Endothelial cell of umbilical vein (primary cell): ENCODE results near the gene CACNG8. TPM values are rescaled to one million over a fixed set of nuclear protein-coding genes. Genes with fewer than 3 reads are reported as not detected.

ENCODE experiments used
- BruUV-seq: library from RNA; stranded (reverse); fragments of 400-500 nt; replicated peaks from 2 replicates; lab custom pipeline; 2021; lab: Mats Ljungman, UMichigan
- CTCF ChIA-PET: fragments of 300-600, 350-600 bp; sonication (Branson Sonifier 250); formaldehyde crosslinking; loops from one replicate; lab custom pipeline; 2021; ENCODE audit warnings: antibody characterized with exemption, inconsistent platforms; lab: Charles Lee
- POLR2A ChIA-PET: fragments of 300-600, 350-600 bp; sonication (Branson Sonifier 250); formaldehyde crosslinking; loops from one replicate; lab custom pipeline; 2021; ENCODE audit warnings: antibody characterized with exemption, inconsistent platforms; lab: Charles Lee
- DNase-seq: peaks from one replicate; pipeline ENCODE4 v3.0.0-alpha.2; 2011; ENCODE audit warnings: low read depth, low spot score
- FAIRE-seq: peaks from 2 replicates; lab custom pipeline; 2011; peaks lifted over from hg19 to GRCh38; lab: Jason Lieb, UNC
- H2AFZ ChIP-seq: 2 replicates; pipeline ENCODE4 v1.6.0; 2012; ENCODE audit warnings: low read depth, low read length, control low read depth, inconsistent platforms
- H3K27ac ChIP-seq: 2 replicates; pipeline ENCODE4 v1.5.1; 2011; ENCODE audit warnings: low read depth, mild to moderate bottlenecking, control low read depth, low read length, moderate library complexity; ENCODE audit not compliant: insufficient read depth
- H3K27me3 ChIP-seq, 2 experiments: 2 replicates each; pipeline versions ENCODE4 v1.6.0 to v1.6.1; 2011; ENCODE audit warnings: low read length in 2 of 2, mixed read lengths in 1 of 2; ENCODE audit not compliant: control insufficient read depth in 2 of 2, insufficient read depth in 2 of 2
- H3K36me3 ChIP-seq, 2 experiments: 2 replicates in 1 of 2; 3 replicates in 1 of 2; pipeline ENCODE4 v1.5.1; 2011; ENCODE audit warnings: low read length in 2 of 2, mild to moderate bottlenecking in 1 of 2, moderate library complexity in 1 of 2; ENCODE audit not compliant: control insufficient read depth in 2 of 2, insufficient read depth in 2 of 2; ENCODE audit errors: extremely low read depth in 1 of 2
- H3K4me1 ChIP-seq: 3 replicates; pipeline ENCODE4 v1.5.1; 2011; ENCODE audit warnings: mild to moderate bottlenecking, low read length; ENCODE audit not compliant: control insufficient read depth, insufficient read depth; ENCODE audit errors: extremely low read depth
- H3K4me2 ChIP-seq: 2 replicates; pipeline ENCODE4 v1.6.1; 2011; ENCODE audit warnings: low read length, control low read depth, mixed read lengths; ENCODE audit not compliant: insufficient read depth
- H3K4me3 ChIP-seq, 3 experiments: fragments of 200-600 bp in 1 of 3; sonication (generic), shearing (Covaris generic) in 1 of 3; replicated peaks in 1 of 3; 2 replicates each; pipeline ENCODE4 v1.5.1; 2011 to 2016; ENCODE audit warnings: control low read depth in 3 of 3, low read length in 3 of 3, mild to moderate bottlenecking in 2 of 3, inconsistent platforms in 1 of 3, low read depth in 1 of 3, moderate library complexity in 1 of 3; ENCODE audit not compliant: insufficient read depth in 1 of 3
- H3K79me2 ChIP-seq: 2 replicates; pipeline ENCODE4 v1.6.0; 2012; ENCODE audit warnings: low read length, inconsistent platforms; ENCODE audit not compliant: control insufficient read depth, insufficient read depth
- H3K9ac ChIP-seq: replicated peaks from 2 replicates; pipeline ENCODE3; 2011; ENCODE audit warnings: low read length, control low read depth; ENCODE audit not compliant: insufficient read depth; ENCODE audit errors: extremely low read depth
- H3K9me1 ChIP-seq: replicated peaks from 3 replicates; pipeline ENCODE4 v1.6.0; 2011; ENCODE audit warnings: mild to moderate bottlenecking, low read length; ENCODE audit not compliant: control insufficient read depth, insufficient read depth; ENCODE audit errors: extremely low read depth
- H3K9me3 ChIP-seq: replicated peaks from 2 replicates; pipeline ENCODE4 v1.5.1; 2012; ENCODE audit warnings: low read length, inconsistent platforms; ENCODE audit not compliant: control insufficient read depth, insufficient read depth
- H4K20me1 ChIP-seq: replicated peaks from 2 replicates; pipeline ENCODE3; 2011; ENCODE audit warnings: mild to moderate bottlenecking, low read length; ENCODE audit not compliant: control insufficient read depth, insufficient read depth; ENCODE audit errors: extremely low read depth
- CTCF ChIP-seq, 2 donors: IDR thresholded peaks; 1 replicate in 1 of 2; 2 replicates in 1 of 2; pipeline ENCODE4 v1.5.1; 2011; ENCODE audit warnings: low read length in 2 of 2, mild to moderate bottlenecking in 2 of 2, moderate library complexity in 2 of 2, control low read depth in 1 of 2, inconsistent platforms in 1 of 2, low read depth in 1 of 2; ENCODE audit not compliant: insufficient read depth in 1 of 2; ENCODE audit errors: extremely low read depth in 1 of 2
- EZH2 ChIP-seq: IDR thresholded peaks from 2 replicates; pipeline ENCODE4 v1.6.1; 2012; ENCODE audit warnings: borderline replicate concordance, low read depth, mild to moderate bottlenecking, moderate library complexity, low read length, inconsistent platforms; ENCODE audit not compliant: severe bottlenecking
- FOS ChIP-seq: IDR thresholded peaks from 2 replicates; pipeline ENCODE4 v1.6.1; 2011; ENCODE audit warnings: mild to moderate bottlenecking, low read length, moderate library complexity, borderline replicate concordance; ENCODE audit not compliant: insufficient read depth
- GATA2 ChIP-seq: IDR thresholded peaks from 2 replicates; pipeline ENCODE4 v1.7.0; 2011; ENCODE audit warnings: low read depth, mild to moderate bottlenecking, moderate library complexity, mixed read lengths, low read length; ENCODE audit not compliant: insufficient read length, insufficient read depth
- JUN ChIP-seq: IDR thresholded peaks from 2 replicates; pipeline ENCODE4 v1.6.1; 2011; ENCODE audit warnings: borderline replicate concordance, low read depth; ENCODE audit not compliant: insufficient read length, insufficient read depth
- MAX ChIP-seq: IDR thresholded peaks from 2 replicates; pipeline ENCODE4 v1.6.1; 2011; ENCODE audit not compliant: insufficient read depth, insufficient read length
- MYC ChIP-seq: IDR thresholded peaks from one replicate; pipeline ENCODE4 v1.6.1; 2011; ENCODE audit warnings: mild to moderate bottlenecking, low read depth, low read length
- POLR2A ChIP-seq: IDR thresholded peaks from 2 replicates; pipeline ENCODE4 v1.6.1; 2012; ENCODE audit warnings: low read depth, mild to moderate bottlenecking, control low read depth, low read length
- POLR2AphosphoS5 ChIP-seq: IDR thresholded peaks from 2 replicates; pipeline ENCODE4 v1.6.1; 2012; ENCODE audit warnings: low read depth, mild to moderate bottlenecking, control low read depth, low read length, moderate library complexity; ENCODE audit not compliant: insufficient read depth
- dilution Hi-C: fragments of 300-500 bp; cut with MboI; formaldehyde crosslinking; loops from one replicate; pipeline ENCODE4 v1.15.0; 2019; ENCODE audit warnings: low sequenced_read_pairs; ENCODE audit not compliant: extremely low pct_ligation_motif_present
- intact Hi-C: fragments of 100-400 bp; cut with micrococcal nuclease; formaldehyde crosslinking; loops from one replicate; pipeline ENCODE4 v1.10.0; 2022
- polyA plus RNA-seq, 4 experiments: library from polyadenylated mRNA; depleted of rRNA in 3 of 4; stranded (reverse) in 3 of 4; unstranded in 1 of 4; fragments of >200 nt; gene quantifications; 2 replicates each; pipeline versions ENCODE4 v1.2.1 to v1.2.3, GENCODE V29; 2011 to 2012; ENCODE audit warnings: missing spikeins in 1 of 4
- total RNA-seq: library from RNA; stranded (reverse); gene quantifications from 2 replicates; pipeline ENCODE4 v1.2.3, GENCODE V29; 2021

The CACNG8 gene
- total and polyA plus RNA-seq, 2 donors (not counting 3 experiments of a cell fraction or from before 2014, with no cell fraction given), result 0.18 to 1.7 TPM

GRCh38 chr19:53971673-53972072, 8.9 kb downstream of the CACNG8 start:
- no peak for FAIRE-seq
- H2AFZ ChIP-seq, result no peak overlapping the region
- no peaks in the 10 kb centered on the region for H3K9me3 ChIP-seq
- TF ChIP-seq MAX (no peak), POLR2A (no peak)
- H3K4me3 ChIP-seq, result no peak overlapping the region
- no peaks in the 10 kb centered on the region for H4K20me1 ChIP-seq
- no TSS peak for BruUV-seq
- CTCF ChIA-PET, result interaction anchor here (1.4 to 1.5 kb wide), 2 partner anchors 52 to 58 kb away, joined by 5 to 8 read pairs; no protein-coding TSS in a partner anchor
- peaks cover 0 to 2% of the 10 kb centered on the region in 2 experiments for H3K27me3 ChIP-seq
- H3K4me1 ChIP-seq, result no peaks in the 10 kb centered on the region
- intact Hi-C loops, result no loop called here
- dilution Hi-C loops, result no loop called here
- no peak overlapping the region for H3K4me2 ChIP-seq
- no peak overlapping the region for H3K9ac ChIP-seq
- no peaks in the 10 kb centered on the region for H3K9me1 ChIP-seq
- no peaks in the 10 kb centered on the region for H3K36me3 ChIP-seq
- DNase-seq, result no peak
- H3K79me2 ChIP-seq, result no peaks in the 10 kb centered on the region
- no peak overlapping the region for H3K27ac ChIP-seq
- POLR2A ChIA-PET, result no interaction called here

DNA sequence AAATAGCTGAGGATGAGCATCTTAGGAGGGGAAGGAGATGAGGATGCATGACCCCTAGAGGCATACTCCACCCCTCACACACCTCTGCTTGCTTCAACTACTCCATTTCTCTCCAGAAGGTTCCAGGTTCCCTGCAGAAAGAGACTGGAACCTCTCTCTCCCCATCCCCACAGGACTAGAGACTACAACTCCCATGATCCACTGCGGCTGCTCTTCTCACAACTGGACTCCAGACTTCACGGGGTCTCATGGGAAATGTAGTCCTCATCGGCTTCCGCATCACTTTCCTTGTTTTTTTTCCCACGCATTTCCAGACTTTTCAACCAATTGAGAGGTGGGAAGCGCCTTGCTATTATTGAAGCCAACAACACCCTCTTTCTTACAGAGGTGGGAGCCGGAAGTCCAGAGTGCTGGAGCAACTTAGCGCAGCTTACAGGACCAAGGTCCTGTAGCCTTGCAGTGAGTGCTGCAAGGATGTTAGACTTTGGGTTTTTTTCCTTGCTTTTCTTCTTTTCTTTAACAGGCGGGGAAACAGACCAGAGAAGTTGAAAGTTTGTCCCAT, 14.8 kb downstream of the CACNG8 start:
- H3K4me3 ChIP-seq, result peak overlapping the region in 1 of 3 experiments; percentile 30
- no peak overlapping the region for H3K27ac ChIP-seq
- CTCF ChIA-PET, result interaction anchor here (1.0 to 2.0 kb wide), 2 partner anchors 46 to 52 kb away, joined by 6 read pairs; no protein-coding TSS in a partner anchor
- peaks cover 19% of the 10 kb centered on the region for H3K4me1 ChIP-seq
- no peak overlapping the region for H3K9ac ChIP-seq
- BruUV-seq, result no TSS peak
- dilution Hi-C loops (no loop called here), intact Hi-C loops (no loop called here)
- FAIRE-seq (peak; percentile 98), DNase-seq (peak; percentile 90)
- no peaks in the 10 kb centered on the region for H3K9me3 ChIP-seq
- no peaks in the 10 kb centered on the region for H3K36me3 ChIP-seq
- H4K20me1 ChIP-seq, result no peaks in the 10 kb centered on the region
- H2AFZ ChIP-seq, result peak overlapping the region; percentile 71
- H3K9me1 ChIP-seq, result no peaks in the 10 kb centered on the region
- POLR2A ChIA-PET, result no interaction called here
- H3K27me3 ChIP-seq, result peaks cover 0 to 2% of the 10 kb centered on the region in 2 experiments
- TF ChIP-seq FOS, result no peak
- TF ChIP-seq MYC, result no peak
- no peak for TF ChIP-seq GATA2
- no peak for TF ChIP-seq POLR2A
- no peak for TF ChIP-seq POLR2AphosphoS5
- no peak for TF ChIP-seq JUN
- TF ChIP-seq CTCF (IDR thresholded peaks at IDR 0.05; ENCODE audit: extremely low read depth in 1 of 2, insufficient read depth in 1 of 2, low read depth in 1 of 2, low read length in 2 of 2), result no peak
- TF ChIP-seq MAX, result no peak
- no peak for TF ChIP-seq EZH2
- H3K4me2 ChIP-seq, result peak overlapping the region; percentile 20
- peaks cover 11% of the 10 kb centered on the region for H3K79me2 ChIP-seq
